Effector memory CD8-positive, alpha-beta T cell (primary cell): ENCODE measurements around the gene HEYL.
"Not testable (repeated sequence)": the region's sequence is repeated elsewhere in the genome, so short reads cannot be mapped to it uniquely, and the experiment has no call there.

Experiments used
- ATAC-seq: fragments of 150-1000 bp; cut with Tn5 transposase; replicated peaks from 2 replicates; pipeline ENCODE4 v1.10.0; 2021; ENCODE audit warnings: mild to moderate bottlenecking, moderate library complexity
- DNase-seq, 3 experiments: peaks; one replicate each; pipeline ENCODE4 v3.0.0; 2021
- H3K27ac Mint-ChIP-seq, 2 donors: one replicate each; pipeline ENCODE4 v1.8.0; 2022; ENCODE audit warnings: mild to moderate bottlenecking in 2 of 2, mixed read lengths in 2 of 2, moderate library complexity in 2 of 2
- H3K27me3 Mint-ChIP-seq, 2 donors: one replicate each; pipeline ENCODE4 v1.8.0; 2022; ENCODE audit warnings: mixed read lengths in 2 of 2
- H3K36me3 Mint-ChIP-seq: one replicate; pipeline ENCODE4 v1.8.0; 2022; ENCODE audit warnings: mild to moderate bottlenecking, moderate library complexity, mixed read lengths; ENCODE audit not compliant: insufficient read depth
- H3K4me1 Mint-ChIP-seq, 2 donors: one replicate each; pipeline ENCODE4 v1.8.0; 2022; ENCODE audit warnings: low read depth in 2 of 2, mixed read lengths in 2 of 2
- H3K4me3 Mint-ChIP-seq, 2 donors: one replicate each; pipeline ENCODE4 v1.8.0; 2022; ENCODE audit warnings: mild to moderate bottlenecking in 2 of 2, mixed read lengths in 2 of 2, moderate library complexity in 2 of 2
- H3K9me3 Mint-ChIP-seq, 2 donors: one replicate each; pipeline ENCODE4 v1.8.0; 2022; ENCODE audit warnings: mixed read lengths in 2 of 2

HEYL gene

GRCh38 chr1:39626646-39627045 is 12.8 kb downstream of the HEYL start:
- H3K9me3 Mint-ChIP-seq, result no peaks in the 10 kb centered on the region
- DNase-seq (no peak), ATAC-seq (no peak)
- H3K4me3 Mint-ChIP-seq, result no peak overlapping the region
- no peak overlapping the region for H3K27ac Mint-ChIP-seq
- peaks cover 16 to 55% of the 10 kb centered on the region in 2 donors for H3K27me3 Mint-ChIP-seq
- no peaks in the 10 kb centered on the region for H3K36me3 Mint-ChIP-seq
- no peaks in the 10 kb centered on the region for H3K4me1 Mint-ChIP-seq

GRCh38 chr1:39625462-39626273 is 13.8 kb downstream of the HEYL start:
- Mint-ChIP-seq H3K4me1 (no peaks in the 10 kb centered on the region), H3K27me3 (peaks cover 16 to 45% of the 10 kb centered on the region in 2 donors), H3K36me3 (no peaks in the 10 kb centered on the region), H3K9me3 (no peaks in the 10 kb centered on the region), H3K4me3 (no peak overlapping the region), H3K27ac (no peak overlapping the region)
- DNase-seq (no peak), ATAC-seq (no peak)

- no peaks in the 10 kb centered on the region for H3K36me3 Mint-ChIP-seq
- ATAC-seq, result no peak
- DNase-seq, result no peak
Observed at GRCh38 chr1:39625009-39625408, 14.4 kb downstream of the HEYL start.

GRCh38 chr1:39623053-39623452 is 16.4 kb downstream of the HEYL start:
- Mint-ChIP-seq H3K27me3 (peaks cover 16 to 39% of the 10 kb centered on the region in 2 donors), H3K4me3 (no peak overlapping the region), H3K4me1 (no peaks in the 10 kb centered on the region), H3K36me3 (no peaks in the 10 kb centered on the region), H3K27ac (no peak overlapping the region), H3K9me3 (no peaks in the 10 kb centered on the region)
- DNase-seq, result no peak
- no peak for ATAC-seq

More at GRCh38 chr1:39625009-39625408, 14.4 kb downstream of the HEYL start:
- no peaks in the 10 kb centered on the region for H3K4me1 Mint-ChIP-seq
- peaks cover 16 to 39% of the 10 kb centered on the region in 2 donors for H3K27me3 Mint-ChIP-seq
- H3K27ac Mint-ChIP-seq, result no peak overlapping the region
- H3K4me3 Mint-ChIP-seq, result no peak overlapping the region
- H3K9me3 Mint-ChIP-seq, result no peaks in the 10 kb centered on the region

GRCh38 chr1:39622427-39622826 is 17.0 kb downstream of the HEYL start:
- DNase-seq (no peak), ATAC-seq (no peak)
- no peak overlapping the region for H3K4me3 Mint-ChIP-seq
- peaks cover 18 to 45% of the 10 kb centered on the region in 2 donors for H3K27me3 Mint-ChIP-seq
- no peak overlapping the region for H3K27ac Mint-ChIP-seq
- H3K4me1 Mint-ChIP-seq, result no peaks in the 10 kb centered on the region
- H3K9me3 Mint-ChIP-seq, result no peaks in the 10 kb centered on the region
- no peaks in the 10 kb centered on the region for H3K36me3 Mint-ChIP-seq

- no peak overlapping the region for H3K4me3 Mint-ChIP-seq
- H3K27me3 Mint-ChIP-seq, result peaks cover 23 to 50% of the 10 kb centered on the region in 2 donors
- no peak overlapping the region for H3K27ac Mint-ChIP-seq
- no peaks in the 10 kb centered on the region for H3K4me1 Mint-ChIP-seq
- H3K9me3 Mint-ChIP-seq, result no peaks in the 10 kb centered on the region
- H3K36me3 Mint-ChIP-seq, result no peaks in the 10 kb centered on the region
- DNase-seq, result no peak
- no peak for ATAC-seq
Observed at GRCh38 chr1:39620659-39621165, 18.7 kb downstream of the HEYL start.

GRCh38 chr1:39617488-39618049 is 21.9 kb downstream of the HEYL start:
- ATAC-seq (no peak), DNase-seq (no peak)
- Mint-ChIP-seq H3K4me1 (no peaks in the 10 kb centered on the region), H3K36me3 (no peaks in the 10 kb centered on the region), H3K27me3 (peaks cover 7 to 22% of the 10 kb centered on the region in 2 donors), H3K27ac (no peak overlapping the region), H3K9me3 (no peaks in the 10 kb centered on the region), H3K4me3 (no peak overlapping the region)

- no peak overlapping the region for H3K27ac Mint-ChIP-seq
- no peak overlapping the region for H3K4me3 Mint-ChIP-seq
- H3K36me3 Mint-ChIP-seq, result no peaks in the 10 kb centered on the region
- ATAC-seq (no peak), DNase-seq (no peak)
- H3K9me3 Mint-ChIP-seq, result no peaks in the 10 kb centered on the region
- peaks cover 7 to 22% of the 10 kb centered on the region in 2 donors for H3K27me3 Mint-ChIP-seq
- H3K4me1 Mint-ChIP-seq, result no peaks in the 10 kb centered on the region
Observed at GRCh38 chr1:39615086-39615673, 24.3 kb downstream of the HEYL start.

- no peak for DNase-seq
- Mint-ChIP-seq H3K4me1 (peaks cover under 1 to 1% of the 10 kb centered on the region in 2 donors), H3K4me3 (no peak overlapping the region), H3K27ac (no peak overlapping the region), H3K36me3 (no peaks in the 10 kb centered on the region), H3K27me3 (peaks cover 7 to 22% of the 10 kb centered on the region in 2 donors), H3K9me3 (no peaks in the 10 kb centered on the region)
- ATAC-seq, result no peak
Observed at GRCh38 chr1:39614488-39614887, 25.0 kb downstream of the HEYL start.

- DNase-seq, result no peak
- peaks cover 2 to 4% of the 10 kb centered on the region in 2 donors for H3K4me1 Mint-ChIP-seq
Observed at GRCh38 chr1:39613250-39613649, 26.2 kb downstream of the HEYL start.

GRCh38 chr1:39609618-39610331 is 29.7 kb downstream of the HEYL start:
- DNase-seq (peak; percentile 49 to 73 (median 71)), ATAC-seq (peak; percentile 89)
- Mint-ChIP-seq H3K36me3 (peaks cover 2% of the 10 kb centered on the region), H3K4me3 (no peak overlapping the region), H3K4me1 (peaks cover 2 to 9% of the 10 kb centered on the region in 2 donors), H3K27ac (no peak overlapping the region), H3K9me3 (no peaks in the 10 kb centered on the region), H3K27me3 (peaks cover 0 to 6% of the 10 kb centered on the region in 2 donors)

More at GRCh38 chr1:39613250-39613649, 26.2 kb downstream of the HEYL start:
- no peak overlapping the region for H3K4me3 Mint-ChIP-seq
- H3K9me3 Mint-ChIP-seq, result no peaks in the 10 kb centered on the region
- H3K27ac Mint-ChIP-seq, result no peak overlapping the region
- peaks cover 2% of the 10 kb centered on the region for H3K36me3 Mint-ChIP-seq
- no peak for ATAC-seq
- peaks cover 7 to 22% of the 10 kb centered on the region in 2 donors for H3K27me3 Mint-ChIP-seq

- DNase-seq (no peak), ATAC-seq (no peak)
- H3K4me1 Mint-ChIP-seq, result peaks cover 2 to 9% of the 10 kb centered on the region in 2 donors
- peaks cover 3 to 6% of the 10 kb centered on the region in 2 donors for H3K27me3 Mint-ChIP-seq
- peaks cover 2% of the 10 kb centered on the region for H3K36me3 Mint-ChIP-seq
- no peaks in the 10 kb centered on the region for H3K9me3 Mint-ChIP-seq
- no peak overlapping the region for H3K27ac Mint-ChIP-seq
- no peak overlapping the region for H3K4me3 Mint-ChIP-seq
Observed at GRCh38 chr1:39608921-39609320, 30.5 kb downstream of the HEYL start.

- H3K9me3 Mint-ChIP-seq, H3K36me3 Mint-ChIP-seq, H3K27ac Mint-ChIP-seq, H3K4me1 Mint-ChIP-seq, DNase-seq, ATAC-seq, H3K4me3 Mint-ChIP-seq: not testable (repeated sequence)
- peaks cover 20 to 33% of the 10 kb centered on the region in 2 donors for H3K27me3 Mint-ChIP-seq
Observed at GRCh38 chr1:39603677-39604076, 35.8 kb downstream of the HEYL start.
